Stomach smooth muscle (tissue), 2 donors: ENCODE results near the gene TBCC.

Experiments used
- H3K27ac ChIP-seq: one replicate; pipeline ENCODE4 v1.7.0; 2013; ENCODE audit warnings: mild to moderate bottlenecking, low read length, inconsistent platforms
- H3K27me3 ChIP-seq, 2 donors: one replicate each; pipeline ENCODE4 v1.7.0; 2013; ENCODE audit warnings: low read length in 2 of 2; ENCODE audit not compliant: insufficient read depth in 2 of 2, control insufficient read depth in 1 of 2
- H3K36me3 ChIP-seq, 2 donors: one replicate each; pipeline ENCODE4 v1.7.0; 2013; ENCODE audit warnings: low read length in 2 of 2; ENCODE audit not compliant: control insufficient read depth in 2 of 2, insufficient read depth in 2 of 2
- H3K4me1 ChIP-seq: one replicate; pipeline ENCODE4 v1.7.0; 2013; ENCODE audit warnings: low read length; ENCODE audit not compliant: control insufficient read depth, insufficient read depth
- H3K4me3 ChIP-seq, 2 donors: one replicate each; pipeline ENCODE4 v1.7.0; 2013; ENCODE audit warnings: low read length in 2 of 2
- H3K9ac ChIP-seq, 2 donors: one replicate each; pipeline ENCODE4 v1.7.0; 2013; ENCODE audit warnings: low read length in 2 of 2, mild to moderate bottlenecking in 1 of 2
- H3K9me3 ChIP-seq, 2 donors: one replicate each; pipeline ENCODE4 v1.7.0; 2013; ENCODE audit warnings: low read length in 2 of 2; ENCODE audit not compliant: control insufficient read depth in 2 of 2
- donor health status: healthy.
- donor health status: Pancreatic carcinoma.

TBCC gene, protein sequence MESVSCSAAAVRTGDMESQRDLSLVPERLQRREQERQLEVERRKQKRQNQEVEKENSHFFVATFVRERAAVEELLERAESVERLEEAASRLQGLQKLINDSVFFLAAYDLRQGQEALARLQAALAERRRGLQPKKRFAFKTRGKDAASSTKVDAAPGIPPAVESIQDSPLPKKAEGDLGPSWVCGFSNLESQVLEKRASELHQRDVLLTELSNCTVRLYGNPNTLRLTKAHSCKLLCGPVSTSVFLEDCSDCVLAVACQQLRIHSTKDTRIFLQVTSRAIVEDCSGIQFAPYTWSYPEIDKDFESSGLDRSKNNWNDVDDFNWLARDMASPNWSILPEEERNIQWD

DNA sequence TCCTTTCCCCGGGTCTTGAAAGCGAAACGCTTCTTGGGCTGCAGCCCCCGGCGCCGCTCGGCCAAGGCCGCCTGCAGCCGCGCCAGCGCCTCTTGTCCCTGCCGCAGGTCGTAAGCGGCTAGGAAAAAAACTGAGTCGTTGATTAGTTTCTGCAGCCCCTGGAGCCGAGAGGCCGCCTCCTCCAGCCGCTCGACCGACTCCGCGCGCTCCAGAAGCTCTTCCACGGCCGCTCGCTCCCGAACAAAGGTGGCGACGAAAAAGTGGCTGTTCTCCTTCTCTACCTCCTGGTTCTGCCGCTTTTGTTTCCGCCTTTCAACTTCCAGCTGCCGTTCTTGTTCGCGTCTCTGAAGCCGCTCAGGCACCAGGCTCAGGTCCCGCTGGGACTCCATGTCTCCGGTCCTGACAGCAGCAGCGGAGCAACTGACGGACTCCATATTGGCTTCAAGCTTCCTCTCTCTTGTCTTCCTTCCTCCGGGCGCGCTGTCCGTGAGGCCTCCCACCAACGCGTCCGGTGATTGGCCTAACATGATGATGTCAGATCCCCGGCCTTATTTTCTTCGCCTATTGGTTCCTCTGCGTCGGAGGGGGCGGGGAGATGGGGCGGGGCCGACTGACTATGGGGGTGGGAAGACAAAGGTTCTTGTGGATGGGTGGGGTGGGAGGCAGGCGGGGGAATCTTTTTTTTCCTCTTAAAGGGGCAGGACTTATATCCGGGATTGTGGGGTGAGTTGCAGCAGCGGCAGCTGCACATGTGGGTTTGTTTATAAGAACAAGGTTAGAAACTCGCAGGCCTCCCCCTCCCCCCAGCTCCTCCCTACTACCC, at the start of gene TBCC:
TSS of gene TBCC (minus strand) at position 464 of the 823 bp plus-strand sequence. CDS start at position 434, 30 bp downstream.
- peak within 1 kb of the TSS; percentile 96 to 98 for H3K9ac ChIP-seq
- no peaks in the 10 kb centered on the region for H3K27me3 ChIP-seq
- peak within 1 kb of the TSS; percentile 95 for H3K27ac ChIP-seq
- peak within 1 kb of the TSS; percentile 89 to 99 for H3K4me3 ChIP-seq
- H3K9me3 ChIP-seq: no peaks in the 10 kb centered on the region
- H3K36me3 ChIP-seq: no peaks in the 10 kb centered on the region
- H3K4me1 ChIP-seq: peaks cover 13% of the 10 kb centered on the region

DNA sequence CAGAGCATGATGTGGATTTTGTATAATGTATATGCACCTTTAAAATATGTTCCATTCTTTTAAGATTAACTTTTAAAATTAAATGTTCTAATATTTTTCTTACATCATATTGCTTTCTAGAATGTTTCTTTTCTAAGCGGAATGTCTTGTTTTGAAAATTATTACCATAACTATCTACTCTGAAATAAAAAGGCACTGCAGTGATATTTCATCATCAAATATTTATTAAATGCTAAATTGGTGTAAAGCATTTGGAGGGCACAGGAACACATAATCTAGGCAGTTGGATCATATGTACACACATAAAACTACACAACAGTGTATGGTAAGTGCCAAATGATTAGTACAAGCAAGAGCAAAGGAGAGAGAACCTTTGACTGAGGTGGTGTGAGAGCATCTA, 49.7 kb upstream of the TBCC start:
- H3K27ac ChIP-seq: no peak overlapping the region
- H3K4me3 ChIP-seq: no peak overlapping the region
- H3K9me3 ChIP-seq: no peaks in the 10 kb centered on the region
- no peak overlapping the region for H3K9ac ChIP-seq
- no peaks in the 10 kb centered on the region for H3K36me3 ChIP-seq
- H3K27me3 ChIP-seq: no peaks in the 10 kb centered on the region
- peaks cover 8% of the 10 kb centered on the region for H3K4me1 ChIP-seq

DNA sequence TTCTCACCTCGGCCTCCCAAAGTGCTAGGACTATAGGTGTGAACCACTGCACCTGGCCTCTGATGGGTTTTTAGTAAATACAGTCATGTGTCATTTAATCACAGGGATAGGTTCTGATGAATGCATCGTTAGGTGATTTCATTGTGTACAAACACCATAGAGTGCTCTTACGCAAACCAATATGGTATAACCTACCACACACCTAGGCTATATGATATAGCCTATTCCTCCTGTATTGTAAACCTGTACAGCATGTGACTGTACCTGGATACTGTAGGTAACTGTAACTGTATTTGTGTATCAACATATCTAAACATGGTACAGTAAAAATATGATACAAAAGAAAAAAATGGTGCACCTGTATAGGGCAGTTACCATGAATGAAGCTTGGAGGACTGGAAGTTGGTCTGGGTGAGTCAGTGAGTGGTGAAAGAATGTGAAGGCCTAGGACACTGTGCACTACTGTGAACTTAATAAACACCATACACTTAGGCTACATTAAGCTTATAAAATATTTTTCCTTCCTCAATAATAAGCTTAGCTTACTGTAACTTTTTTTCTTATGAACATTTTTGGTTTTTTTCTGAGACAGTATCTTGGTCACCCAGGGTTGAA, 45.9 kb upstream of the TBCC start:
- H3K9me3 ChIP-seq: no peaks in the 10 kb centered on the region
- H3K36me3 ChIP-seq: no peaks in the 10 kb centered on the region
- H3K4me3 ChIP-seq: no peak overlapping the region
- peaks cover 24% of the 10 kb centered on the region for H3K4me1 ChIP-seq
- H3K27ac ChIP-seq: no peak overlapping the region
- H3K27me3 ChIP-seq: no peaks in the 10 kb centered on the region
- H3K9ac ChIP-seq: no peak overlapping the region

- Histone ChIP-seq H3K27me3 (no peaks in the 10 kb centered on the region), H3K27ac (peak overlapping the region; percentile 41), H3K4me1 (peaks cover 29% of the 10 kb centered on the region), H3K4me3 (peak overlapping the region in 1 of 2 donors; percentile 15), H3K36me3 (no peaks in the 10 kb centered on the region), H3K9me3 (no peaks in the 10 kb centered on the region), H3K9ac (no peak overlapping the region)
Measured at GRCh38 chr6:42790549-42791181, 44.8 kb upstream of the TBCC start.

DNA sequence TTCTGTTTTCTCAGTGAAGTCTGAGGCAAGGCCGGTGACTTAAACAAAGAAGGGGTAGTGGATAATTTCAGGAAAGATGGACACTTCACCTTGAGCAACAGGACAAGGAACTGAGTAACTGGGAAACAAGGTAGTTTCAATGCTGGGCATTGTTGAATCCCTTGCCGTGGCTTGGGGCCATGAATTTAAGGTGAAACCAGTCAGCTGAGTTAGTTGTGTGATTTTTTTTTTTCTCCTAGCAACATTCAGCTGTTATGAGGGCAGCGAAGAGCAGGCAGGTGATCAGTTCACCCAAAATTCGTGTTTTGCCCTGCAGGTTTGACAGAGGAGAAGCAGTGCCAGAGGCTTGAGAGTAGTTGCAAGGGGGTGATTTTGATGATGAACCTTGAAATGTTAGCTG, 42.8 kb upstream of the TBCC start:
- Histone ChIP-seq H3K36me3 (no peaks in the 10 kb centered on the region), H3K27ac (no peak overlapping the region), H3K4me3 (no peak overlapping the region), H3K9me3 (no peaks in the 10 kb centered on the region), H3K9ac (no peak overlapping the region), H3K27me3 (no peaks in the 10 kb centered on the region), H3K4me1 (peaks cover 37% of the 10 kb centered on the region)

DNA sequence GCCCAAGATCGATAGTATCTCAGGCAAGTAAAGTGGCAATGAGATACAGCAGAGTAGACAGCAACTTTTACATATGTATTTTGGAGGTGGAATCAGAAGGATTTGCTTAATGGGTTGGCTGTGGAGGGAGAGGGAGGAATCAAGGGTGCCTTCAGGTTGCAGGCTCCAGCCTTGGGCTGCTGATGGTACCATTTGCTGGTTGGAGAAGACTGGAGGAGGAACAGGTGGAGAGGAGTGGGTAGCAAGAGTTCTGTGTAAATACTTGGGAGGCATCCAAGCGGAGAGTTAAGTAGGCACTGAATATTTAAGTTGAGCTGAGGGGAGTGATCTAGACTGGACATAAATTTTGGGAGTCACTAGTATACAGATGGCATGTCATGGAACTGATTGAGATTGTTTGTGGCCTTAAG, 41.2 kb upstream of the TBCC start:
- H3K27ac ChIP-seq: no peak overlapping the region
- H3K9ac ChIP-seq: no peak overlapping the region
- peaks cover 37% of the 10 kb centered on the region for H3K4me1 ChIP-seq
- no peaks in the 10 kb centered on the region for H3K36me3 ChIP-seq
- no peaks in the 10 kb centered on the region for H3K27me3 ChIP-seq
- peak overlapping the region in 1 of 2 donors; percentile 35 for H3K4me3 ChIP-seq
- no peaks in the 10 kb centered on the region for H3K9me3 ChIP-seq

DNA sequence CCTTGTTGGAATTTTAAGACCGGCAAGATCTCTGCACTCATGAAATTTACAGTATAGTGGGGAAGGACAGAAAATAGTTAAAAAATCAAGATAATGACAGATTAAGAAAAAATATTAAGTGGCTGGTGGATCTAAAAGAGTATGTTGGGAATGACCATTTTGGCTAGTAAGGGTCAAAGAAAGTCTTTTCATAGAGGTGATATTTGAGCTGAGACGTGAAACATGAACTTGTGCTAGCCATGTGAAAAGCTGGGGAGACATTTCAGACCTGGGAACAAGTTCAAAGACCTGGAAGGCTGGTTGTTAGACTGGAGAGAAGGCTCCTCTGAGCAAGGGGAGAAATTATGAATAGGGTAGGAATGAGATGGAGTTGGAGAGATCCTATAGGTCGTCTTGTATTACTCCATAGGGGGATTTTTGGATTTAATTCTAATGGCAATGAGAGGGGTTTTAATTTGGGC, 40.7 kb upstream of the TBCC start:
- H3K9ac ChIP-seq: no peak overlapping the region
- no peaks in the 10 kb centered on the region for H3K9me3 ChIP-seq
- peaks cover 37% of the 10 kb centered on the region for H3K4me1 ChIP-seq
- no peaks in the 10 kb centered on the region for H3K36me3 ChIP-seq
- no peaks in the 10 kb centered on the region for H3K27me3 ChIP-seq
- peak overlapping the region in 1 of 2 donors; percentile 35 for H3K4me3 ChIP-seq
- H3K27ac ChIP-seq: no peak overlapping the region

GRCh38 chr6:42784717-42785498, 39.0 kb upstream of the TBCC start:
- no peaks in the 10 kb centered on the region for H3K36me3 ChIP-seq
- H3K9me3 ChIP-seq: no peaks in the 10 kb centered on the region
- peaks cover 27% of the 10 kb centered on the region for H3K4me1 ChIP-seq
- H3K4me3 ChIP-seq: peak overlapping the region; percentile 83 to 94
- peak overlapping the region; percentile 46 for H3K27ac ChIP-seq
- no peaks in the 10 kb centered on the region for H3K27me3 ChIP-seq
- H3K9ac ChIP-seq: peak overlapping the region; percentile 7 to 92

DNA sequence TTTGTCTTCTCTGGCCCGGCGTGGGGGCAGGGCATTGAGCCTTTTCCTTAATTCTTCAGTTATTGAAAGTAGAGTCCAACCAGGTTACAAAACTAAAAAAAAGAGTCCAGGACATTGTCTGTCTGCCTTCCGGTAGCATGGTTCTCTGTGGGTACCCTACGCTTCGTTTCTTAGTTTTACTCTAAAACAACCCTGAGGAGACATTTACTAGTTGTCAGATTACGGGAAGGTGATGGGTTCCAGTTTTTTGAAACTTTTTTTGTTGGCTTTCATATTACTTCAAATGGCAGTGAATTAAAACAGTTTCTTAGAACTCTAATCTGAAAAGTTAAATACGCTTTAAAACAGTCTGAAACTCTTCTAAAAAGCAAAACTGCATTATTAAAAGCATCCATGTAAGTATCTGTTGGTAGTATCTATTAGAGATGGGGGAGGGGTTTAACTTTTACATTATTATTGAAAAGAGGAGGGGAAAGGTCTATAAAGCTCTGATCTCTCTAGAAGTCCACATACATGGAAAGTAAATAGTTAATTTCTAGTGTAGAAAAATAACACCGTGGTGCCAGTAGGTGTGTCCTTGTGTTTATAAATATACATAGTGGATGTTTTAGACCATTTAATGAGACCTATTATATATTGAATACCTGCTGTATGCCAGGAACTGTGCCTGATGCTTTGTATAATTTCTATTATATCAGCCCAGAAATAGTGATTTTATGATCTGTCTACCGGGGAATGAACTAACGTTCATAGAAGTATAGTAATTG, 38.2 kb upstream of the TBCC start:
- Histone ChIP-seq H3K27me3 (no peaks in the 10 kb centered on the region), H3K4me1 (peaks cover 24% of the 10 kb centered on the region), H3K9me3 (no peaks in the 10 kb centered on the region), H3K27ac (peak overlapping the region; percentile 100), H3K4me3 (peak overlapping the region; percentile 83 to 94), H3K9ac (peak overlapping the region; percentile 92 to 100), H3K36me3 (no peaks in the 10 kb centered on the region)
